NCI-H446 (cell line): ENCODE results near the gene IL27RA.

Experiments
- DNase-seq, 2 experiments: peaks; one replicate each; lab custom pipeline; 2025; lab: John Stamatoyannopoulos, UW

The IL27RA gene

DNA sequence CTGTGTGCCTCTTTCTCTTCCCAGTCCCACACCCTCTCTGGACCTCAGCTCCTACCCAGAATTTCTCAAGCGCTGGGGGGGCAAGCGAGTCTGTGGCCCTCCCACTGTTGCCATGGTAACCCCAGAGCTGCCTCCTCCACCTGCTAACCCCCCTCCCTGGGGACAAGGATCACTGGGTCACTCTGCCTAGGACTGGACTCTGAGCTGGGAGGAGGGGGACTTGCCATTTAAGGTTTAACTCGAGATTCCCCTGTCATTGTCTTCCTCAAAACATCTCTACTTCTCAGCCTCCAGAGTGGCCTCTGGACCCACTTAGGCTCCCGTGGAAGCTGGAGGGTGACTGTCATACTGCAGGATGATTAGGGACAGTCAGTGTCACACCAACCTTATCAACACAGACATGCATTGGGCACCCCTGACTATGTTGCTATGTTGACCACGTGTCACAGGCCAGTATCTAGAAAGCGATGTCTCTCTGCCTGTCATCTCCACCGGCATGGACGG is 28.1 kb downstream of the IL27RA start:
- no peak for DNase-seq

DNA sequence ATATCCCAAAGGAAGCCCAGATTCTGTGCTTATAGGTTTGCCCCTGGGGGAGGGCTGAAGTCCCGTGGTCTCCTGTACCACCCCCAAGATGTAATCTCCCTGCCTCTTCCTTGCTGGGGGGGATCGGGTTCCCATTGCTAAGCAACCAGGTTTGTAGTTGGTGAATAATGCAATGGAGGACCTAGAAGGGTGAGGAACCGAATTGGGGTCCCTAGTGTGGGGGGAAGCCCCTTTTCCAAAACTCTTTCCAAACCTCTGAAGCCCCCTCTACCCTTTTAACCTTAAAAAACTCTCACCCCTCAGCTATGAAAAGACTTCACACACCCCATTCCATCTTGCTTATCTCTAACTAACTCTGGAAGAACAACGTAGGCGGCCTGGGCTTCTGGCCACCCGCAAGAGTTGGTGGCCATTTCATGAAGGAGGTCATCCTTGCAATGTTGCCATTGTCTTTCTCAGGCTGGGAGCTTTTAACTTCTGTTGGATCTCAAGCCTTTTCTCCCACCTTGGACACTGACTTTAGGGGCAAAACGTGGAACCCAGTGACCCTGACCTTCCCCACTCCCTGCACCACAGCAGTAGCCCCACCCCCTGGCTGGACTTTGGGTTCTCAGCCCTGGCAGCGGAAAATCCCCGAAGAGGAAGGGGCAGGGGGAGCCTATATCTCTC is 29.7 kb downstream of the IL27RA start:
- DNase-seq, result no peak

DNA sequence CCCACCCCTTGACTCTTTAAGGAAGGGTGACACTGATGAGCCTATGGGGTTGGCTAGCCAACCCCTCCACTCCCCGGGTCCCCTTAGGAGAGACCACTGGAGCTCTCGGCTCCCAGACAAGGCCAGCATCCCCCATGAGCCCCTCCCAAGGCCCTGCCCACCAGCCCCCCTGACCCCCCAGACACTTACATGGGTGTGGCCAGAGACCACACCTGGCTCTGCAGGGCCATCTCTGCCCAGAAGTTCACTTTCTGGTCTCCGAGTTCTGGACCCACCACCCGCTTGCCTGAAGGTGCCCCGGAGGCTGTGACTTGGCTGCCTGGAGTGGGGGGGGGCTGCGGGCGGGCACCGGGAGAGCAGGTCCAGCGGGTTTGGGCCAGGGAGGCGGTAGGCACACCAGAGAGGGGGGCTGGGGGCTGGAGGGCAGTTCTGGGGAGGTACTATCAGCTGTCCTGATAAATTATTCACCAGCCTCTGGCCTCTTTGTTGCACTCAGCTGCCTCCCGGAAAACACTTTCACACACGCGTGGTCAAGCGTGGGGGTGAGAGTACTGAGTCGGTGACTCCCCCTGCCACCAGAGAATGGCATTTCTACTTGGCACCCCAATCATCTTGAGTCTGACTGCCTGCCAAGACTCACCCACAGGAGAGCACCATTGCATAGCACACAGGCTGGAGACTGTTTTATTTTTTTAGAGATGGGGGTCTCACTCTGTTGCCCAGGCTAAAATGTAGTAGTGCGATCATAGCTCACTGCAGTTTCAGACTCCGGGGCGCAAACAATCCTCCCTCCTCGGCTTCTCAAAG is 30.4 kb downstream of the IL27RA start, which contains the start of gene PALM3:
TSS of gene PALM3 (minus strand) at position 326 of the 807 bp plus-strand sequence. CDS start at position 230, 96 bp downstream.
- DNase-seq, result no peak

DNA sequence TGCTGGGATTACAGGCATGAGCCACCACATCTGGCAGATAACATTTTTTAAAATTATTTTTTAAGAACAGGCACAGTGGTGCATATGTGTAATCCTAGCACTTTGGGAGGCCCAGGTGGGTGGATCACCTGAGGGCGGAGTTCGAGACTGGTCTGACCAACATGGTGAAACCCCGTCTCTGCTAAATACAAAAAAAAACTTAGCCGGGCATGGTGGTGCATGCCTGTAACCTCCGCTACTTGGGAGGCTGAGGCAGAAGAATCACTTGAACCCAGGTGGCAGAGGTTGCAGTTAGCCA is 30.9 kb downstream of the IL27RA start:
- DNase-seq, result no peak

DNA sequence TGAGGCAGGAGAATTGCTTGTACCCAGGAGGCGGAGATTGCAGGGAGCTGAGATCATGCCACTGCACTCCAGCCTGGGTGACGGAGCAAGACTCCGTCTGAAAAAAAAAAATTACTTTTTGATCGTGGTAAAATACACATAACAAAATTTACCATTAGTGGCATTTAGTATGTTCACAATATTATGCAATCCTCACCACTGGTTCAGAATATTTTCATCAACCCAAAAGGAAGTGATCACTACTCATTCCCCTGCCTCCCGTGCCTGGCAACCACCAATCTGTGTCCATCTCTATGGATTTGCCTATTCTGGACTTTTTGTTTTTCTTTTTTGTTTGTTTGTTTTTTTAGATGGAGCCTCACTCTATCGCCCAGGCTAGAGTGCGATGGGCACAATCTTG is 31.5 kb downstream of the IL27RA start:
- no peak for DNase-seq

DNA sequence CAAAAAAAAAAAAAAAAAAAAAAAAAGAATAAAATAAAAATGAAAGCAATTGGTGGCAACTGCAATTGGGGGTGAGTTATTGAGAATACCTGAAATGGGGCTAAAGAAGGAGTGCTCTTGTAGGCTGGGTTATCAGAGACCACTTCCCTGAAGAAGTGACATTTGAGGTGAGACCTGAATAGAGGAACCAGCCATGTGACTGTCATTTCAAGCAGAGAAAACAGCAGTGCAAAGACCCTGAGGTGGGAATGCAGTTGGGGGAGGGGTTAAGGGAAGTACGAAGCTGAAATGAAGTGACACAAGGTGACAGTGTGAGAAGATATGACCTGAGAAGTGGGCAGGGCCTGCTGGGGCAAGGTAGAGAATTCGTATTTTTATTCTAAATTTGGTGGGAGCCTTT is 34.6 kb downstream of the IL27RA start:
- DNase-seq, result no peak

DNA sequence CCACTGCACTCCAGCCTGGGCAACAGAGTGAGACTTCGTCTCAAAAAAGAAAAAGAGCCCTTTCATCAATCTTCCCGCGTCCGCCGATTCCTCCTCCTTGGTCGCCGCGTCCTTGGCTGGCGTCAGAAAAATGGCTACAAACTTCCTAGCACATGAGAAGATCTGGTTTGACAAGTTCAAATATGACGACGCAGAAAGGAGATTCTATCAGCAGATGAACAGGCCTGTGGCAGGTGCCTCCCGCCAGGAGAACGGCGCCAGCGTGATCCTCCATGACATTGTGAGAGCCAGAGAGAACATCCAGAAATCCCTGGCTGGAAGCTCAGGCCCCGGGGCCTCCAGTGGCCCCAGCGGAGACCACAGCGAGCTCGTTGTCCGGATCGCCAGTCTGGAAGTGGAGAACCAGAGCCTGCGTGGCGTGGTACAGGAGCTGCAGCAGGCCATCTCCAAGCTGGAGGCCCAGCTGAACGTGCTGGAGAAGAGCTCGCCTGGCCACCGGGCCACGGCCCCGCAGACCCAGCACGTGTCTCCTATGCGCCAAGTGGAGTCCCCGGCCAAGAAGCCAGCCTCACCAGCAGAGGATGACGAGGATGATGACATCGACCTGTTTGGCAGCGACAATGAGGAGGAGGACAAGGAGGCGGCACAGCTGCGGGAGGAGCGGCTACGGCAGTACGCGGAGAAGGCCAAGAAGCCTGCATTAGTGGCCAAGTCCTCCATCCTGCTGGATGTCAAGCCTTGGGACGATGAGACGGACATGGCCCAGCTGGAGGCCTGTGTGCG is 38.9 kb downstream of the IL27RA start:
- DNase-seq, result no peak

DNA sequence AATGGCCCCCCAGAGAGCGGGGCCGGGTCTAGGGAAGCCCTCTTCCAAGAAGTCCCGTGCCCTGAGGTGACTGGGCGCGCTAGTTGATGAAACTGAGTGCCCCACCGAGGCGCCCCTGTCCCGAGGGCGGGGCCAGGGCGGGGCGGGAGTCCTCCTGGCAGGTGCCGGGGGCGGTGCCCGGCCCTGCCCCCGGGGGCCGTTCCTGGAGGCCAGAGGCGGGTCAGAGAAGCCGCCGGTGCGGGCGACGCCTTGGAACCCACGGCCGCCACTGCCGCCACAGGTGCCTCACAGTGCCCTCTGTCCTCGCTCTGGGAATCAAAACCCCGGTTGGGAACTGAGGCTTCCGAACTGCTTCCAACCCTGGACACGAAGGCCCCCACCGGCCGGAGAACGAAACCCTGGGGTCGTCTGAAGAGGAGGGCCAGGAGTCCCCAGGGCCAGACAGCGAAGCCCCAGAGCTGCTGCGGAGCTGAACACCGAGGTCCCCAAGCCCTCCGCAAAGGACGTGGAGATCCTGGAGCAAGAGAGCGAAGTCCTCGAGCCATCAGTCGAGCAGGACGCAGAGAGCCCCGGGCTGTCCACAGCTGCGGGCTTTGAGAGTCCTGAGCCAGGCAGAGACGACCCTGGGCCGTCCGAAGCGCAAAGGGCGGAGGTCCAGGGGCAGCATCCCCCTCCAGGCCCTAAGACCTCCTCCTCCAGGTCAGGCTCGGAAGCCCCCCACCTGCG is 41.1 kb downstream of the IL27RA start, which contains the start of gene MISP3:
TSS of gene MISP3 (plus strand) at position 252 of the 726 bp plus-strand sequence. CDS start 524 bp downstream, outside the sequence.
- DNase-seq, result no peak

DNA sequence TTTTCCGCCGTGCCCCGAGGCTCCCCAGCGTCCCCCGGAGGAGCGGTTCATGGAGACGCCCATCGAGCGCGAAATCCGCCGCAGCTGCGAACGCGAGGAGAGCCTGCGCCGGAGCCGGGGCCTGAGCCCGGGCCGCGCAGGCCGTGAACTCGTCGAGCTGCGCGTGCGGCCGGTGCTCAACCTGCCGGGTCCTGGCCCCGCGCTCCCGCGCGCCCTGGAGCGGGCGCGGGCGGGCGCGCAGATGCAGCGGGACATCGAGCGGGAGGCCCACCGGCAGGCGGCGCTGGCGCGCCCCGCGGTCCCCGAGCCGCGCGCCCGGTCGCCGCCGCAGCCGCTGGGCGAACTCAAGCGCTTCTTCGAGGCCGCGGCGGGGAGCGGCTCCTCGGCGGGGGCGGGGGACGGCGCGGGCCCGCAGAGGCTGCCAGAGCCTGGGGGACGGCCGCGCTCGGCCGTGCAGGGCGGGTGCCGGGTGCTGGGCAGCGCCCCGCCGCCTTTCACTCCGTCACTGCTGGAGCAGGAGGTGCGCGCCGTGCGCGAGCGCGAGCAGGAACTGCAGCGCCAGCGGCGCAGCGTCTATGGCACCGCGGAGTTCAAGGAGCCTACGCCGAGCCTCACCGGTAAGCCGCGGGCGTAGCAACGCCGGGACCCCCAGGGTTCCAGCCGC is 41.8 kb downstream of the IL27RA start:
- DNase-seq, result peak in 1 of 2 experiments; percentile 76

DNA sequence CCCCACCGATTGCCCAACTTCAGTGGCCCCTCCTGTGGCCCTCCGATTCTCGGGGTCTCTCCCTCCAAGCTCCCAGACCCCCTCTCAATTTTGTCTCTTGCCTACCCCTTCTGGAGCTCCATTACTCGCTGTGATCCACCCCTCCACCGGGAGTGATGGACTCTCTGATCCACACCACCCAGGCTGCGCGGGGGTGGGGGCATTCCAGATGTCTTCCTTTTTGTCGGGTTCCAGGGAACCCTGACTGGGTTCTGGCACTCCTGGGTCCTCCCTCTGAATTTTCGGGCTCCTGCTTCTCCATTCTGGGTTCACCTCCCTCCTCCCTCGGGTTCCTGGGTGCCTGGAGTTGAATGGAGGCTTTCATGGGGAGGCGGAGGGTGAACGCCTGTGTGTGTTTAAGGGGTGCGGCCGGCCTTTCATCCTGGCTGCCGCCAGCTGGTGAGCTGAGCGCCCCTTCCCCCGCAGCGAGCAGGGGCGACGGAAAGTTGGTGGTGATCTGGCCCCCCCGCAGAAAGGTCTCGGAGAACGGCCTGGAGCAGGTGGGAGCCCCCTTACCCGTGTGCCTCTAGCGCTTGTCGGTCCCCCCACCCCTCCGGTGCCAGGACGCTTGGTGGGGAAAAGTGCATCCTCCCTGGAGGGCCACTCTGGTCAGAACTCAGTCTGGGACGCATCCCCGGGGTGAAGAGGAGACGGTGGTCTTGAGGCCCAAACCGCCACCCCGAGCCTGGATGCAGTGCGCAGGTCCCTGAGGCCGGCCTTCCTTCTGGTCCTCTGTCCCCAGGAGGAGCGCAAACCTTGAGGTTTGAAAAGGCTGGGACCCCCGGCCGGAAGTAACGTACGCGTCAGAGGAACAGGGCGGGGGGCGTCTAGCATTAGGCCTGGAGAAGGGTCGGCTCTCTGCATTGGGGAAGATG is 42.6 kb downstream of the IL27RA start:
- no peak for DNase-seq

DNA sequence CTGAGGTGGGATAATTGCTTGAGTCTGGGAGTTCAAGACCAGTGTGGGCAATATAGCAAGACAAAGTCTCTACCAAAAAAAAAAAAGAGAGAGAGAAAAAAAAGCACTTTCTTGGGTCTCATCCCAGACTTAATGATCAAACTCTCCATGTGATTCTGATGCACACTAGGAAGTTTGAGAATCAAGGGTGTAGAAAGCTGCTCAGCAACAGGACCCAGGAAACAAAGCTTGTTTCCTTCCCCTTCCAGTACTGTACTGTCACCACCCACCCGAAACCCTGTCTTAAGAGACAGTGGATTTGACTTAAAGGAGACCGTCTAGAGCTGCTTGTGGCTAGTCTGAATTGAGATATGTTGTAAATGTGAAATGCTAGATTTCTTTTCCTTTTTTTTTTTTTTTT is 46.8 kb downstream of the IL27RA start:
- DNase-seq, result no peak

DNA sequence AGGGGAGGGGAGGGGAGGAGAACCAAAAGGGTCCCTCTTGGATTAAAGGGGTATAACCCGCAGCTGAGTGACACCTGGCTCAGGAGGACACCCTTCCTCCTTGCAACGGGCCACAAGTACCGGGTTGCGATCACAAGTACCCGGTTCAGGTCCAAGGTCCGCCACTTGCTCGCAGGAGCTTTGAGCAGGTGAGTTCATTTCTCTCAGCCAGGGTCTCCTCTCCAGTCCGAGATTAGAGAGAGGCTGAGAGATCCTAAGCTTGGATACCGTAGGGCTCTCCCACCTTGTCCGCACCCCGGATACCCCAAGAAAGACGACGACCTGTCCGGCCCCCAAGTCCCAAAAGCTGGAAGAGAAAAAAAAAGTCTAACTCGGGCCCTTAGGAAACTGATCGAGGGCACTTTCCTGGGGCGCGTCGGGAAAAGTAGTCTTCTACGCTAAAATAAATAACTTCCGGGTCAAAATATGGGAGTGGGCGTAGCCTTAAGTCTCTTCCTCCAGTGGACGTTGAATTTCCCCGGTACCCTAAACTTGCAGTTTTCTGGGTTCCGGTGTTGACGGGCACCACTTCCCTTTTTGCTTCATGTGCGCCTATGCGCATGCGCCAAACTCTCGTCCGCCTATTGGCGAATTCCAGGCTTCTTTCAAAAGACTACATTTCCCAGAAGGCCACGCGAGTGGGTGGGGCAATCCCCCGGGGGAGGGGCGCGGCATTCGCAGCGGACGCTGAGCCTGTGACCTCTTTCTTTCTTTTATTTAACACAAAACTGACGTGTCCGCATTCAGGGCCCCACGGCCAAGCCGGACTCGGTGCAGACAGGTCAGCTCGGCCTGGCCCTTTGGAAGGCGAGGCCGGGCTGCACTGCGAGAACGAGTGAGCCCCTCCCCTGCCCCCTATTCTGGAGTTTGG is 49.6 kb downstream of the IL27RA start:
- peak; percentile 99 to 100 for DNase-seq

DNA sequence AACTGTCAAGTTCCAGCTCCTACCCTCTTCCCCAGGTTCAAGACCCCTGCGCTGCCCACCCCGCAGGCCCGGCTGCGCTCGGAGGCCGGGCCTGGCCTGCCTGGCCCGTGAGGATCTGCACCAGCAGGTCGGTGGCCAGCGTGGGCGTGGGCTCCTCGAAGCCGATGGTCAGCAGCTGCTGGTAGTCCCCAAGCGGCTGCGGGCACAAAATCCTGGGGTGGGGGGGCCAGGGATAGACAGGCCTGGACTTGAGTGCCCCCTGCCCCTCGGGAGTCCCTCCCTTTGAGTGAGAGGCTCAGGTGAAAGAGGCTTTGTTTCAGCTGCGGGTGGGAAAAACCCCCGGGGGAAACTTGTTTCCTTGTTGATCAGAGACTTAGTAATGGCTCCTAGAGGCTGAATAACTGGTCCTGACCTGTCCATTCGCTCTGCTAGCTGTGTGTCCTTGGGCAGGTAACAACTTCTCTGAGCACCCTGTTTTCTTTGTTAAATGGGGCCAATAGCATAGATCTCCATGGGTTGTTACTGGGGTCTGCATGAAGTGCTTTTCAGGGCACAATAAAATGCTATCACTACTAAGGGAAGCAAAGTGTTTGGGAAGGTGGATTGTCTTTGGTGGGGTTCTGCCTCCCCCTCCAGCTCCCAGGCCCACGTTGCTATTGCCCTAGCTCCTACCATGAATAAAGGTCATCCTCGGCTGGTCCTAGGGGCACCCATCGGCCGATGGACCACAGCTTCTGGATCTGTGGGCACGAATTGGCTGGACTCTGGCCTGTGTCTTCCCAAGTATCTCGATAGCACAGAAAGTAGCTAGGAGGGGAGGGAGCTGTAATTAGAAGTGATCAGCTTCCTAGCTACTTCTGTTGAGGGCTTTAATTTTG is 50.5 kb downstream of the IL27RA start:
- DNase-seq, result no peak

DNA sequence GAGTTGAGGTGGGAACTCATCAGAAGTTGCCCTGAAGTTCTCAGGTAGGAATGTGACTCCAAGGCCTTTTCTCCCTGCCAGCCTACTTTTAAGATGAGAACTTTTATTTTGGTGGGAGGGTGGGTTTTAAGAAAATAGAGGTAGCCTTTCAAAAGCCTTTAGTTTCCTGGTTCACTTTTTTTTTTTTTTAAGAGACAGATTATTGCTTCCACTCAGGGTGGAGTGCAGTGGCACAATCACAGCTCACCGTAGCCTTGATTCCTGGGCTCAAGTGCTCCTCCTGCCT is 51.1 kb downstream of the IL27RA start:
- DNase-seq, result no peak

DNA sequence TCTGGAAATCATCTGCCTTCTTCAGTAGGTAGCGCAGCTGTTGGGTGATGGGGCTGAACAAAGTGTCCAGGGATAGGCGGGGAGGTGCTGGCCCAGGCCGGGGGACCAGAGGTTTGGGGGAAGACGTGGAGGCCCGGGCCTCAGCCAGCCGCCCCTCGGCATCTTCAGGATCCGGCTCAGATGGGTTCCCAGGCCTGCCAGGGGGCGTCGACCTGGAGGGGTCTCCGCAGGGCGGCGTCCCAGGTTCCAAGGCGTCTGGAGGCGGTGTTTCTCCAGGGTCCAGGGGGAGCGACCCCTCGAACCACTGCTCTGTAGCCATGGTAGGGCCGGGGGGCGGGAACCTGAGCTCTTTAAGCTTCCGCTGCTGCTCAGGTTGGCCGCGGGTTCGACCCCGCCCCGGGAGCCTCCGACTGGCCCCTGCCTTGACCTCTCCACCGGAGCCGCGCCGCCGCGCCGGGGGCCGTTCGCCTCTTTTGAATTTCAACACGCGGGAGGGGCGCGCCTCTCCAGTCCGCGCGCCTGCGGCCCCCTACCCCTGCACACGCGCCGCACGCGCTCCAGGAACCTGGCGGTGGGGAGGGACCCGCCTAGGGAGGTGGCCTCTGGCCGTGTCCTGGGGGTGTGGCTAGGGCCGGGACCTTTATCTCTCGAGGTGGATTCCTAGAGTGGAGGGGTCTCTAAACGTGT is 53.9 kb downstream of the IL27RA start, which contains the start of gene C19orf67:
TSS of gene C19orf67 (minus strand) at position 475 of the 687 bp plus-strand sequence. CDS start at position 319, 156 bp downstream.
- DNase-seq, result no peak

DNA sequence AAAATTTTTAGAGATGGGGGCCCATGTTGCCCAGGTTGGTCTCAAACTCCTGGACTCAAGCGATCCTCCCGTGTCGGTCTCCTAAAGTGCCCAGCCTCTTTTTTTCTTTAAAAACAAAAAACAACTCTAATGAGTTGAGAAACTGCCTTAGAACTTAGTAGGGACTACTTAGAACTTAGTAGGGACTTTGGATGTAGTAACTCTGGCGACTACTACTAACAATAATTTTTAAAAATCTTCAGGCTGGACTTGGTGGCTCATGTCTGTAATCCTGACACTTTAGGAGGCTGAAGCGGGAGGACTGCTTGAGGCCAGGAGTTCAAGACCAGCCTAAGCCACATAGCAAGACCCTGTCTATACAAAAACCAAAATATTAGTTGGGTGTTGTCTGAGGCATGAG is 54.5 kb downstream of the IL27RA start:
- DNase-seq, result no peak

DNA sequence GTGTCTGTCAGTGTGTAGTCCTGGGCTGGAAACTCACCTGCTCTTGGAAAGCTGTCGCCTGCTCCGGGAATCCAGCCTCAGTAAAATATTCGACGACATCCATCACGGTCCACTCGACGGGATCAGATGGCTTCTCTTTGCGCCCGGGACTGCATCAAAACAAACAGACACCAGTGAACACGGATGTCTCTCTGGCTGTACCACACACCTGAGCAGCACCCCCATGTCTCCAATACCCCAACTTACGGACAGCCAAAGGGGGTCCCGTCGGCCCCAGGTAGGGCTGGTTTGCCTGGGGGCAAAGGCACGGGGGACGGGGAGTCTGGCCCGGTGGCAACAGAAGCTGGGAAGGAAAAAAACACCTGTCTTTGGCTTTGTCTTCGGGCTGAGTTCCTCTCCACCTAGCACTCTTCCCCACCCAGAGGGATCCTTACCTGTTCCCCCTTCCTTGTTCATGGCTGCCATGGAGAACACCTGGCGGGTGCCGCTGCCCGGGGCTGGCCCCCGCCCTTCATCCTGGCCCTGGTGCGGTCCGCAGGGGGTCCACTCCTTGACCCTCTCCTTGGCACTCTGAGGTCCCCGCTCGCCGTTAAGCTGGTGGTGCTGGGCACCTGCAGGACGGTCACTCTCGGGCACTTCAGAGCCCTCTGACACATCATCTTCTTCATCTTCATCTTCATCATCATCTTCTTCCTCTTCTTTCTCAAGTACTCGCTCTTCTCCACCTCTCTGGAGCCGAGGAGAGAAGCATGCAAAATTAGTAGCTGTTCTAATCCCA is 57.3 kb downstream of the IL27RA start:
- no peak for DNase-seq
